ACC112 (cell line): ENCODE results near the gene ATP8B4.

Experiments
- H2AFZ ChIP-seq: fragments of 200-600 bp; sonication (generic); one replicate; pipeline ENCODE4 v1.6.0; 2017; ENCODE audit warnings: antibody characterized with exemption, low read length; ENCODE audit not compliant: unreplicated experiment
- H3K27ac ChIP-seq: fragments of 200-600 bp; sonication (generic); 2 replicates; pipeline ENCODE4 v1.5.1; 2014; ENCODE audit warnings: low read depth, mild to moderate bottlenecking, antibody characterized with exemption, low read length, moderate library complexity
- H3K27me3 ChIP-seq: fragments of 200-600 bp; sonication (generic); 2 replicates; pipeline ENCODE4 v1.6.1; 2014; ENCODE audit warnings: mild to moderate bottlenecking, antibody characterized with exemption, low read length, moderate library complexity, mixed read lengths; ENCODE audit not compliant: insufficient read depth
- H3K36me3 ChIP-seq: fragments of 200-600 bp; sonication (generic); 2 replicates; pipeline ENCODE4 v1.6.1; 2016; ENCODE audit warnings: mild to moderate bottlenecking, antibody characterized with exemption, low read length, moderate library complexity, mixed read lengths; ENCODE audit not compliant: insufficient read depth
- H3K4me1 ChIP-seq: fragments of 200-600 bp; sonication (generic); one replicate; pipeline ENCODE4 v1.6.1; 2016; ENCODE audit warnings: low read length, mixed read lengths; ENCODE audit not compliant: insufficient read depth, unreplicated experiment, control insufficient read depth
- H3K4me3 ChIP-seq: fragments of 200-600 bp; sonication (generic); 2 replicates; pipeline ENCODE4 v1.5.1; 2014; ENCODE audit warnings: mild to moderate bottlenecking, low read depth, low read length
- H3K79me2 ChIP-seq: fragments of 200-600 bp; sonication (generic); one replicate; pipeline ENCODE4 v1.6.0; 2016; ENCODE audit warnings: low read length; ENCODE audit not compliant: control insufficient read depth, unreplicated experiment, insufficient read depth

The ATP8B4 gene

DNA sequence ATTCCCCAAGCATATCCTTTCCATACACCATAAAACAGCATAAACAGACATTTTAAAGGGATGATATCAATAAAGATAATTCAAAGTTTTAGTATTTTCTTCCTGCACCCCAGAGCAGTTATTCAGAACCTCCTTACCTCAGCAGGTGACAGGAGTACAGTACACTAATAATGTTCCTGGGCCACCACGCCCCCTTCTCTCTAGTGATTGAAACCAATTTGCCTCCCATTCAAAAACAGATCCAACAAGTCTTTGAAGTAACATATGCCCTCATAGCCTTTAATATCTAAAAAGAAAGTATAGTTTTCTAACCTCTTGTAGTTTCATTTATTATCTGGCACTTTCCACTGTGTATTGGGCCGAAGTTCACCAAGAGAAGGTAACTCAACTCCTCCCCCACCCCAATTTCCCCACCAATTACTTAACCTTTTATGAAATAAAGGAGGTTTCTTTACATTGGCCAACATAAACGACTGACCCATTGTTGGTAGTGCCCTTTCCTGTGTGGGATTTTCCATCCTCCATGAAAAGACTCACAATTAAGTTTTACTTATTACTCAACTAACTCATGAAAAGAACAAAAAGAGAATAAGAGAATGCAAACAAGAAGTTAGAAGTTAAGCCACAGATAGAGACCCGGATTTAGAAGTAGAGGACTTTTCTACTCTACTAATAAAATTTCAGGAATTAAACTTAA lies 5.0 kb upstream of the ATP8B4 start:
- H3K27me3 ChIP-seq, result no peaks in the 10 kb centered on the region
- H3K4me3 ChIP-seq, result no peak overlapping the region
- no peaks in the 10 kb centered on the region for H3K36me3 ChIP-seq
- H3K79me2 ChIP-seq, result no peaks in the 10 kb centered on the region
- H2AFZ ChIP-seq, result no peak overlapping the region
- H3K4me1 ChIP-seq, result peaks cover 8% of the 10 kb centered on the region
- H3K27ac ChIP-seq, result no peak overlapping the region

GRCh38 chr15:50120729-50121128 lies 1.7 kb upstream of the ATP8B4 start:
- Histone ChIP-seq H2AFZ (no peak overlapping the region), H3K4me1 (peaks cover 9% of the 10 kb centered on the region), H3K27ac (no peak overlapping the region), H3K27me3 (no peaks in the 10 kb centered on the region), H3K79me2 (no peaks in the 10 kb centered on the region), H3K4me3 (no peak overlapping the region), H3K36me3 (no peaks in the 10 kb centered on the region)

DNA sequence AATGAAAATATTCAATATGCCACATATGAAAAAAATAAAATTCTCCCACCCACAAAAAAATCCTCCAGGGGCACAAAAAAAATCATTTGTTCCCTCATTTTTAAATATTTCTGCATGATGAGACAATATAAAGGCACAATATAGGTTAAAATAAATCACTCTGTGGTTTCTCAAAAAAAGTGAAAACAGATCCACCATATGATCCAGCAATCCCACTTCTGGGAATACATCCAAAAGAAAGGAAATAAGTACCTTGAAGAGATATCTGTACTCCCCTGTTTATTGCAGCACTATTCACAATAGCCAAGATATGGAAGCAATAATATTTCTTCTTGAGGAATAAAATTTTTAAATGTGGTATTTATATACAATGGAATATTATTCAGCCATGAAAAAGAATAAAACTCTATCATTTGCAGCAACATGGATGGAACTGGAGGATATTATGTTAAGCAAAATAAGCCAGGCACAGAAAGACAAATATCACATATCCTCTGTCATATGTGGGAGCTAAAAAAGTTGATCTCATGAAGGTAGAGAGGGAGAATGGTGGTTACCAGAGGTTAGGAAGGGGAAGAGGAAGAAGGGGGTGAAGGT lies 1.5 kb downstream of the ATP8B4 start:
- Histone ChIP-seq H3K79me2 (no peaks in the 10 kb centered on the region), H2AFZ (no peak overlapping the region), H3K27ac (no peak overlapping the region), H3K27me3 (no peaks in the 10 kb centered on the region), H3K36me3 (no peaks in the 10 kb centered on the region), H3K4me1 (peaks cover 9% of the 10 kb centered on the region), H3K4me3 (no peak overlapping the region)

DNA sequence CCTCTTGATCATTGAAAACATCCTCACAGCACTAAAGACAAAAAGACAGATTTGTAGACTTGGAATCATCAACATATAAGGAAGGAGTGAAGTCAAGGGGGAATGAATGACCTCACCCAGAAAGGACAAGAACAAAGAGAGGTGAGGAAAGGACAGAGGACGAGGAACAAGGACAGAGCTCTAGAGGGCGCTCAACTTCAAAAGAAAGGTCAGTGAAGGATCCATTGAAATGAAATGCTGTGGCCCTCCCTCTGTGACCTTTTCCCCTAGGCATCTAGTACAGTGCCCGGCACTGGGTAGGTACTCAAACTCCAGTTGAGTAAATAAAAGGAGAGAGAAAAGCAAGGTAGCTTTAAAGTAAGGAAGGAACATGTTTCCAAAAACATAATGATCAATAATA lies 2.6 kb downstream of the ATP8B4 start:
- Histone ChIP-seq H2AFZ (no peak overlapping the region), H3K36me3 (no peaks in the 10 kb centered on the region), H3K79me2 (no peaks in the 10 kb centered on the region), H3K27ac (no peak overlapping the region), H3K27me3 (no peaks in the 10 kb centered on the region), H3K4me1 (peaks cover 9% of the 10 kb centered on the region), H3K4me3 (no peak overlapping the region)

GRCh38 chr15:50113992-50114780 lies 4.8 kb downstream of the ATP8B4 start:
- Histone ChIP-seq H2AFZ (no peak overlapping the region), H3K79me2 (no peaks in the 10 kb centered on the region), H3K27me3 (no peaks in the 10 kb centered on the region), H3K4me1 (peaks cover 9% of the 10 kb centered on the region), H3K36me3 (no peaks in the 10 kb centered on the region), H3K27ac (no peak overlapping the region), H3K4me3 (no peak overlapping the region)

DNA sequence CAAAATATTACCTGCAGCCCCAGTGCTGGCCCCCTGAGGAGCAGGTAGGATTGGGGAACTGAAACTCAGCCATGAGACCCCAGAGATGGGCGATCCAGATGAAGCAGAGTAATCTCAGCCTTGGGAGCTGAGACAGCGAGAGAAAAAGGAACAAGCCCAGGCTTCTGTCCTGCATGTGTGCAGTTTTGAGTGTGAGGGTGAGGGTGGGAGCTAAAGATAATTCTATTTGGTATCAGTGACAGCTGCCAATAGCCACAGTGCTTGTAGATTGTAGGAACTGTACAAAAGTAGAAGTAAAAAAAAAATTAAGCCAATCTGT lies 5.9 kb downstream of the ATP8B4 start:
- no peak overlapping the region for H3K4me3 ChIP-seq
- no peaks in the 10 kb centered on the region for H3K27me3 ChIP-seq
- H3K4me1 ChIP-seq, result peaks cover 10% of the 10 kb centered on the region
- H2AFZ ChIP-seq, result no peak overlapping the region
- no peaks in the 10 kb centered on the region for H3K79me2 ChIP-seq
- no peak overlapping the region for H3K27ac ChIP-seq
- no peaks in the 10 kb centered on the region for H3K36me3 ChIP-seq

GRCh38 chr15:50112488-50113186 lies 6.4 kb downstream of the ATP8B4 start:
- Histone ChIP-seq H3K79me2 (no peaks in the 10 kb centered on the region), H3K4me3 (no peak overlapping the region), H3K27me3 (no peaks in the 10 kb centered on the region), H3K27ac (no peak overlapping the region), H3K36me3 (no peaks in the 10 kb centered on the region), H2AFZ (no peak overlapping the region), H3K4me1 (peaks cover 10% of the 10 kb centered on the region)

DNA sequence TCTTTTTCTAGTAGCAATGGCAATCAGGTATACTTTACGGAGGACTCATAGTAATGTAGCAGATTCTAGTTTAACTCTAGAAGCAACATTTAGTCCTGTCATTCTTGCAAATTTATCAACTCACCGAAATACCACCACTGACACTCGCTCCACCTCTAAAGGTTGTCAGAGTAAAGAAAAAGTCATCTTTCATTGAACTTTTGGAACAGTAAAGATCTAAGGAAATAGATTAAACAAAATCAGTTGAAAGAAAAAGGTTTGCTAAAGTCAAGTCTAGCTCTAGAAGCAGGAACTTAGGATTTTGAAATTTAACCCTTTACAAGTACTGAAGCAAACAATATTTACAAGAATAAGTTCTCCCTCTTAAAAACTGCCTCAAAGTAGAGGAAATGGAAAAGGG lies 8.7 kb downstream of the ATP8B4 start:
- no peaks in the 10 kb centered on the region for H3K36me3 ChIP-seq
- H3K79me2 ChIP-seq, result no peaks in the 10 kb centered on the region
- H3K27ac ChIP-seq, result no peak overlapping the region
- H3K4me3 ChIP-seq, result no peak overlapping the region
- H2AFZ ChIP-seq, result no peak overlapping the region
- peaks cover 10% of the 10 kb centered on the region for H3K4me1 ChIP-seq
- no peaks in the 10 kb centered on the region for H3K27me3 ChIP-seq

DNA sequence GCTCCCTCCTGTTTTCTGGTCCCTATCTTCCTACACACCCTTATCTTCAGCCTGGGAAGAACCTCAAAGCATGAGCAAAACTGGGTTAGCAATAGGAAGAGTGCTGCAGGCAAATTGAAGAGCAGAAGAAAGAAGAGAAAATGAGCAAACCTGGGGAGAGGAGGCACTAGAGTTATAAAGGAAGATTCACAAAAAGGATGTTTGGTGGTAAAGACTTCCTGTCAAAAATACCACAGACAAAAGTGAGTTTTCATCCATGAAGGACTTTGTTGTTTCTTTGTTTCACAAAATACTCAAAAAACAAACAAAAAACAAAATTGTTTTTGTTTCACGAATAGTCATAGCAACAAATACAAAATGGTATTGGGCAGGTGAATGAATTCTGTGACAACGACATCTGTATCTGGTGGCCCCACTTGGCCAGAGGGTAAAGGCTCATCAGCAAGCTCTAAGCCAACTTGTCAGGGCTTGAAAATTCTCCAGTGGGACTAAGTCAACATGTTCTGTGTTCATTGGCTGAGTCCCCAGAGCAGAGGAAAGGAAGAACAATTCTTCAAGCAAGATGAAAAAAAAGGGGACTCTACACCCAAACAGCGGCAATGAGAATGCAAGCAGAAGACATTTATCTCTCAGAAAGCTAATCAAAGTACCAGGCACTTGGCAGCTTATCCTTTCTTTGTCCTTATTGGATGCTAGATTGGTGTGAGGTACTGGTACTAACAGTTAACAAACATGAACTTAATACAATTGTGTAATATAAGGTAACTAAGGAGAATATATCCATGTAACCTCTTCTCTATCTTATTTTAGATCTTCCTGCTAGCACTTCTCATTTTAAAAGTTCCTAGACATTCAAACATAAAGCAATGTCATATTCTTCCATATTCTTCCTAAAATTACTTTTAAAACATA lies 9.7 kb downstream of the ATP8B4 start:
- Histone ChIP-seq H3K27ac (0 out of 2 replicates have a peak overlapping the region, but pooled peaks have one; percentile 18), H3K27me3 (no peaks in the 10 kb centered on the region), H3K79me2 (no peaks in the 10 kb centered on the region), H3K4me1 (peaks cover 10% of the 10 kb centered on the region), H2AFZ (peak overlapping the region; percentile 70), H3K4me3 (no peak overlapping the region), H3K36me3 (no peaks in the 10 kb centered on the region)

DNA sequence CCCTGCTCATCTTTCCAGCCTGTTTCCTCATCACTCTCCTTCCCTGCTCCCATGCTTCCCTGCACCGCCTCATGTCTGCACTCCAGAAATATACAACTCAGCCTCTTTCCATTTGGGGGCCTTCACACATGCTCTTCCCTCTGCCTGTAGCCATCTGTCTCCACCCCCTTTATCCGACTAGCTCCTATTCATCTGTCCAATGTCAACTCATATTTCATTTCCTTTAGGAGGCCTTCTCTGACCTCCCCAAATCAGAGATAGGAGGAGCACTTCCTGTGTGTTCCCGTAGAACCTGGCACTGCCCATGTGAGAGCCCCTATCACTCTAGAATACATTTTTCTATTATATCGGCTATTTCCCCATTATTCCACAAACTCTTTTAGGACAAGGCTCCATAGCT lies 10.6 kb downstream of the ATP8B4 start:
- Histone ChIP-seq H3K4me1 (peaks cover 10% of the 10 kb centered on the region), H3K4me3 (no peak overlapping the region), H3K27ac (no peak overlapping the region), H3K79me2 (no peaks in the 10 kb centered on the region), H3K27me3 (no peaks in the 10 kb centered on the region), H2AFZ (no peak overlapping the region), H3K36me3 (no peaks in the 10 kb centered on the region)
